SU-DHL-6 (cell line): ENCODE measurements around the gene COPG1.

ENCODE experiments used
- H2AFZ ChIP-seq: fragments of 200-600 bp; sonication (generic); 2 replicates; pipeline ENCODE4 v1.6.1; 2014; ENCODE audit warnings: low read depth, mild to moderate bottlenecking, moderate library complexity, mixed read lengths, antibody characterized with exemption, low read length; ENCODE audit not compliant: severe bottlenecking
- H3F3A ChIP-seq: fragments of 200-600 bp; shearing (Covaris generic); 2 replicates; pipeline ENCODE4 v1.6.0; 2016; ENCODE audit warnings: antibody characterized with exemption, mild to moderate bottlenecking; ENCODE audit not compliant: insufficient read depth
- H3K27ac ChIP-seq: fragments of 200-600 bp; sonication (generic); 2 replicates; pipeline ENCODE4 v1.5.1; 2016; ENCODE audit warnings: low read depth, mild to moderate bottlenecking, low read length, moderate library complexity, mixed read lengths
- H3K27me3 ChIP-seq: fragments of 200-600 bp; sonication (generic), shearing (Covaris generic); 2 replicates; pipeline ENCODE4 v1.6.0; 2014; ENCODE audit warnings: mild to moderate bottlenecking, low read length
- H3K36me3 ChIP-seq: fragments of 200-600 bp; sonication (generic); 2 replicates; pipeline ENCODE4 v1.6.1; 2014; ENCODE audit warnings: mild to moderate bottlenecking, low read length, mixed read lengths
- H3K4me2 ChIP-seq: fragments of 300-600, 200-600 bp; shearing (Covaris generic), sonication (generic); 2 replicates; pipeline ENCODE4 v1.6.0; 2014; ENCODE audit warnings: low read length, low read depth, mild to moderate bottlenecking; ENCODE audit not compliant: poor library complexity, severe bottlenecking
- H3K4me3 ChIP-seq: fragments of 200-600 bp; sonication (generic); 2 replicates; pipeline ENCODE4 v1.5.1; 2014; ENCODE audit warnings: antibody characterized with exemption, low read length, mild to moderate bottlenecking, mixed read lengths; ENCODE audit not compliant: insufficient read depth, poor library complexity, severe bottlenecking
- H3K79me2 ChIP-seq: fragments of 200-600 bp; sonication (generic); 2 replicates; pipeline ENCODE4 v1.6.1; 2014; ENCODE audit warnings: mild to moderate bottlenecking, low read length, moderate library complexity; ENCODE audit not compliant: insufficient read depth
- H3K9ac ChIP-seq: fragments of 200-600 bp; sonication (generic); 2 replicates; pipeline ENCODE4 v1.7.0; 2014; ENCODE audit warnings: mild to moderate bottlenecking, low read length
- H3K9me2 ChIP-seq: fragments of 200-600 bp; sonication (generic); replicated peaks from 2 replicates; pipeline ENCODE4 v1.6.1; 2014; ENCODE audit warnings: low read length; ENCODE audit not compliant: insufficient read depth
- H3K9me3 ChIP-seq: fragments of 200-600 bp; sonication (generic); 2 replicates; pipeline ENCODE4 v1.6.1; 2014; ENCODE audit warnings: low read length, mixed read lengths; ENCODE audit not compliant: insufficient read depth
- H4K20me1 ChIP-seq: fragments of 200-600 bp; sonication (generic); 2 replicates; pipeline ENCODE4 v1.6.1; 2014; ENCODE audit warnings: low read depth, mild to moderate bottlenecking, antibody characterized with exemption, low read length, moderate library complexity, mixed read lengths
- CTCF ChIP-seq: fragments of 200-600 bp; sonication (generic); IDR thresholded peaks from one replicate; pipeline ENCODE4 v1.5.1; 2017; ENCODE audit warnings: antibody characterized with exemption, mild to moderate bottlenecking, low read length, moderate library complexity; ENCODE audit not compliant: insufficient read depth, poor library complexity, severe bottlenecking
- EZH2phosphoT487 ChIP-seq: fragments of 200-600 bp; sonication (generic), shearing (Covaris generic); conservative IDR thresholded peaks from 2 replicates; pipeline ENCODE4 v1.6.1; 2018; ENCODE audit warnings: mild to moderate bottlenecking, antibody characterized with exemption, low read length, moderate library complexity, mixed read lengths

COPG1 gene

GRCh38 chr3:129238945-129239705, 10.3 kb upstream of the COPG1 start:
- Histone ChIP-seq H3K36me3 (no peaks in the 10 kb centered on the region), H3K9me2 (no peaks in the 10 kb centered on the region), H3K4me3 (no peak overlapping the region), H4K20me1 (no peaks in the 10 kb centered on the region), H3K4me2 (no peak overlapping the region), H3K9me3 (no peaks in the 10 kb centered on the region), H3F3A (no peaks in the 10 kb centered on the region), H3K27me3 (no peaks in the 10 kb centered on the region), H3K9ac (no peak overlapping the region), H3K79me2 (no peaks in the 10 kb centered on the region), H2AFZ (no peak overlapping the region), H3K27ac (no peak overlapping the region)
- TF ChIP-seq CTCF (no peak), EZH2phosphoT487 (no peak)

- H3K4me3 ChIP-seq: no peak overlapping the region
- H3K9me3 ChIP-seq: no peaks in the 10 kb centered on the region
- no peak overlapping the region for H2AFZ ChIP-seq
- H3K9me2 ChIP-seq: no peaks in the 10 kb centered on the region
- H4K20me1 ChIP-seq: no peaks in the 10 kb centered on the region
- no peaks in the 10 kb centered on the region for H3F3A ChIP-seq
- H3K27ac ChIP-seq: no peak overlapping the region
- H3K79me2 ChIP-seq: no peaks in the 10 kb centered on the region
- no peak overlapping the region for H3K9ac ChIP-seq
- H3K27me3 ChIP-seq: no peaks in the 10 kb centered on the region
- H3K36me3 ChIP-seq: no peaks in the 10 kb centered on the region
- no peak overlapping the region for H3K4me2 ChIP-seq
- TF ChIP-seq EZH2phosphoT487 (no peak), CTCF (no peak)
These were observed 9.4 kb upstream of the COPG1 start for GRCh38 chr3:129239991-129240390.

- no peak overlapping the region for H3K4me2 ChIP-seq
- H3K27ac ChIP-seq: no peak overlapping the region
These were observed 9.0 kb upstream of the COPG1 start for GRCh38 chr3:129240436-129240835.

More at GRCh38 chr3:129240436-129240835, 9.0 kb upstream of the COPG1 start:
- Histone ChIP-seq H3K27me3 (no peaks in the 10 kb centered on the region), H3K79me2 (no peaks in the 10 kb centered on the region), H3K36me3 (no peaks in the 10 kb centered on the region), H3K9ac (no peak overlapping the region), H3K9me2 (no peaks in the 10 kb centered on the region), H4K20me1 (no peaks in the 10 kb centered on the region), H3F3A (no peaks in the 10 kb centered on the region), H3K9me3 (no peaks in the 10 kb centered on the region), H3K4me3 (no peak overlapping the region), H2AFZ (no peak overlapping the region)
- TF ChIP-seq EZH2phosphoT487 (no peak), CTCF (no peak)
